ENCODE measurements around the gene CCDC40. TPM values are rescaled to one million over a fixed set of nuclear protein-coding genes. Genes with fewer than 3 reads are reported as not detected.

Gene CCDC40
- total RNA-seq, 1 experiment from 2014 or later = 14.4 TPM

GRCh38 chr17:80119271-80119791 is 82.9 kb downstream of the CCDC40 start:
- DNase-seq (ENCODE audit: low spot score) = no peak

DNA sequence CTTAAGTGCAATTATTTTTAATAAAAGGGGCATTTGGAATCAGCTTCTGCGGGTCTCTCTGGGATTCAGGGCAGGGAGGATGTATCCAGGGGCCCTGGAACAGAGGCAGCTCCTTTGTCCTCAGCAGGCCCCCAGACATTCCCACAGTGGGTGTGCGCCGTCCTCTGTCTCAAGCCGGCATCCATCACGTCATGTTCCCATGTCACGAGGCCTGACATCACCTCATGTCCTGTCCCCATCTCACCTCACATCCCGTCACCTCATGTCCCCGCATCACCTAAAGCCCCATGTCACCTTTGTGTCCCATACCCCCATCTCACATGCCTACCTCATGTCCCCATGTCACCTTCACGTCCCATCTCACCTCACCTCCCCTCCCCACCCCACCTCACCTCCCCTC is 83.4 kb downstream of the CCDC40 start:
- in situ Hi-C loops (cut with HindIII; ENCODE audit: low sequenced_read_pairs) = no loop called here
- DNase-seq (ENCODE audit: low spot score) = no peak

More at GRCh38 chr17:80119271-80119791, 82.9 kb downstream of the CCDC40 start:
- in situ Hi-C loops (cut with HindIII; ENCODE audit: low sequenced_read_pairs) = no loop called here

- DNase-seq (ENCODE audit: low spot score) = no peak
- in situ Hi-C loops (cut with HindIII; ENCODE audit: low sequenced_read_pairs) = no loop called here
These were observed 85.7 kb downstream of the CCDC40 start for GRCh38 chr17:80122026-80122575.

DNA sequence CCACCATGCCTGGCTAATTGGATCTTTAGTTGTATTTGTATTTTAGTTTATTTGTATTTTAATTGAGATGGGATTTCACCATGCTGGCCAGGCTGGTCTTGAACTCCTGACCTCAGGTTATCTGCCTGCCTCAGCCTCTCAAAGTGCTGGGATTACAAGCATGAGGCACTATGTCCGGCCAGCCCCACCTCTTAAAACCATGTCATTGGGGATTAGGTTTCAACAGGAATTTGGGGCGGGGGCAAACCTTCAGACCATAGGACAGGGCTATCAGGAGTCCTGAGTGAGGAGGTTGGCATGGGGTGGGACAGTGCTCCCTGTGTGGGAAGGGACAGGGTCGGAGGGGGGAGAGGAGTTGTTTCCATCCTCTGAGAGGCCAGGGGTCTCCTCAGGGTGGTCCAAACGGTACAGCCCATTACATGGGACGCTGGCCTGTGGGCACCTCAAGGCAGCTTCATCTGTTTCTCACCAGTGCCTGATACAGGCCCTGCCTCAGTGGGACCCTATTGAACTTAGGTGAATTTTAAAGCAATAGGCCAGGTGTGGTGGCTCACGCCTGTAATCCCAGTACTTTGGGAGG is 86.6 kb downstream of the CCDC40 start:
- in situ Hi-C loops (cut with HindIII; ENCODE audit: low sequenced_read_pairs) = no loop called here
- no peak for DNase-seq (ENCODE audit: low spot score)

DNA sequence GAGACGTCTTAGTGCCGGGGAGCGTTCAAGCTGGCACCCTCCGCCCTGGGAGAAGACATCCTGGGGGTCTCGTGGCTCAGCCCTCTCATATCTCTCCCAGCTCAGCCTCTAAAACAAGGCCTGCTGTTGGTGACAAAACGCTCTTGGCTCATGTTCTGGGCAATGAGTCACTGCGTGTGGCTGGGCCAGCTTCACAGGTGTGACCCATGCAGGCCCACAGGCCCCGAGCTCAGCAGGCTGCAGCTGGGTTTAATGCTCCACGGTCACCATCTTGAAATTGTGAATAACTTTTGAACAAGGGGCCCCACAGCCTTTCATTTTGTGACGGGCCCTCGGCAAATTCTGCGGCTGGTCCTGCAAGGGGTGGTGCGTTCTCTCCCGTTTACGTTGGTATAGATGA is 87.3 kb downstream of the CCDC40 start:
- in situ Hi-C loops (cut with HindIII; ENCODE audit: low sequenced_read_pairs) = no loop called here
- DNase-seq (ENCODE audit: low spot score) = no peak

GRCh38 chr17:80124351-80124981 is 88.0 kb downstream of the CCDC40 start:
- in situ Hi-C loops (cut with HindIII; ENCODE audit: low sequenced_read_pairs) = no loop called here
- no peak for DNase-seq (ENCODE audit: low spot score)

DNA sequence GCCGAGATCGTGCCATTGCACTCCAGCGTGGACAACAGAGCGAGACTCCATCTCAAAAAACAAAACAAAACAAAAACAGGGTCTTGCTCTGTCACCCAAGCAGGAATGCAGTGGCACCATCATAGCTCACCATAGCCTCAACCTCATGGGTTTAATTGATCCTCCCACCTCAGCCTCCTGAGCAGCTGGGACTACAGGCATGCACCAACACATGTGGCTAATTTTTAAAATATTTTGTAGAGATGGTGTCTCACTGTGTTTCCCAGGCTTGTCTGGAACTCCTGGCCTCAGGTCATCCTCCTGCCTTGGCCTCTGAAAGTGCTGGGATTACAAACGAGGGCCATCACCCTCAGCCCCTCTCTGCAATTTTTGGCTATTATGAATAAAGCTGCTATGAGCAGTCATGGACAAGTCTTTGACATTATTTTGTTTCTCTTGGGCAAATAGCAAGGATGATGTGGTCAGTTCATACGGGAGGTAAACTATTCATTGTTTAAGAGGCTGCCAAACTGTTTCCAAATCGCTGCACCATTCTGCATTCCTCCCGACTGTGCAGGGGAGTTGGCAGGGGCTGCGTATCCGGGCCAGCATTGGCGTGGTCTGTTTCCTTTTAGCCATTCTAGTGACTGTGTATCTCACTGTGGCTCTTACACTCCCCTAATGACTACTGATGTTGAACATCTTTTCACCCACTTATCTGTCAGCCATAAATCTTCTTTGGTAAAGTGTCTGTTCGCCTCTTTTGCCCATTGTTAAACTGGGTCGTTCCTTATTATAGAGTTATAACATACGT is 89.4 kb downstream of the CCDC40 start:
- DNase-seq (ENCODE audit: low spot score) = no peak
- in situ Hi-C loops (cut with HindIII; ENCODE audit: low sequenced_read_pairs) = no loop called here

- in situ Hi-C loops (cut with HindIII; ENCODE audit: low sequenced_read_pairs) = no loop called here
- no peak for DNase-seq (ENCODE audit: low spot score)
These were observed 89.9 kb downstream of the CCDC40 start for GRCh38 chr17:80126449-80126715.

DNA sequence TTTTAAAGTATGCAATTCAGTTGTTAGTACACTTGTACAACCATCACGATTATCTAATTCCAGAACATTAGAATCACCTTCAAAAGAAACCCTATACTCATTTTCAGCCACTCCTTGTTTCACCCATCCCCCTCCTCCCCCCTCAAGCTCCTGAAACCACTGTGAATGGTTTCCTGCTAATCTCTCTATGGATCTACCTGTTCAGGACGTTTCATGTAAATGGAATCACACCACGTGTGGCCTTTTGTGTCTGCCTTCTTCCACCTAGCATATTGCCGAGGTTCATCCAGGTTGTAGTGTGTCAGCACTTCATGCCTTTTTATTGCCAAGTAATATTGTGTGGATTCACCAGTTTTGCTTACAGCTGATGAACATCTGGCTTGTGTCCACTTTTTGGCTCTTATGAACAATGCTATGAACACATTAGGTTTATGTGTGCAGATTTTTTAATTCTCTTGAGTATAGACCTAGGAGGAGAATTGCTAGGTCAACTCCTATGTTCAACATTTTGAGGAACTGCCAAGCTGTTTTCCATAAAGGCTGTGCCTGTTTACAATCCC is 92.6 kb downstream of the CCDC40 start:
- no peak for DNase-seq (ENCODE audit: low spot score)
- in situ Hi-C loops (cut with HindIII; ENCODE audit: low sequenced_read_pairs) = no loop called here

DNA sequence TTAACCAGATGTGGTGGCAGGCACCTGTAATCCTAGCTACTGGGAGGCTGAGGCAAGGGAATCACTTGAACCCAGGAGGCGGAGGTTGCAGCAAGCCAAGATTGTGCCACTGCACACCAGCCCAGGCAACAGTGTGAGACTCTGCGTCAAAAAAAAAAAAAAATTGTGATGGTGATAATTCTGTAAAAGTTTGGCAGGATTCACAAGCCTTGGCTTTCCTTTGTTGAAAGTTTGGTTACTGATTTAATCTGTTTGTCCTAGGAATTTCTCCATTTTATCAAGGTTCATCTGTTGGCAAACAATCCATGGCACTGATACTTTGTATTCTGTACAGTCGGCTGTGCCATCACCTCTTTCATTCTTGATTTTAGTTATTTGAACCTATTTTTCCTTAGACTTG is 94.5 kb downstream of the CCDC40 start:
- in situ Hi-C loops (cut with HindIII; ENCODE audit: low sequenced_read_pairs) = no loop called here
- no peak for DNase-seq (ENCODE audit: low spot score)

GRCh38 chr17:80132906-80133625 is 96.6 kb downstream of the CCDC40 start:
- in situ Hi-C loops (cut with HindIII; ENCODE audit: low sequenced_read_pairs) = no loop called here
- DNase-seq (ENCODE audit: low spot score) = no peak

- in situ Hi-C loops (cut with HindIII; ENCODE audit: low sequenced_read_pairs) = no loop called here
These were observed 97.2 kb downstream of the CCDC40 start for GRCh38 chr17:80133626-80133970.

DNA sequence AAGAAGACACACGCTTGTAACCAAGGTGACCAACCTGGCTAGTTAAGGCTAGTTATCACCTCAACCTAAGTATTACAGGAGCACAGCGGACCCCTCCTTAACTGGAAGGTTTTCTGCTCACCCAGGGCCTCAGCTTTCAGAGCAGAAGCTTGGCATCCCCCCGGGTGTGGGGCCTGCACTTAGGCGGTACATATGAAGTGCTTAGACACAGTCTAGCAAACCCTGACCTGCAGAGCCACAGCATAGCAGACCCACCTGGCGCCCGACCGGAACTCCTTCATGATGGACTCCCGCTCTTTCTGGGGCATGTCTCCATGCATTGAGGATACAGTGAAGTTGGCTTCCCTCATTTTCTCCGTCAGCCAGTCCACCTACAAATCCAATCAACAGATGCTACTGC is 100.7 kb downstream of the CCDC40 start:
- in situ Hi-C loops (cut with HindIII; ENCODE audit: low sequenced_read_pairs) = no loop called here

More at GRCh38 chr17:80133626-80133970, 97.2 kb downstream of the CCDC40 start:
- no peak for DNase-seq (ENCODE audit: low spot score)

GRCh38 chr17:80138856-80139426 is 102.5 kb downstream of the CCDC40 start:
- no peak for DNase-seq (ENCODE audit: low spot score)
- in situ Hi-C loops (cut with HindIII; ENCODE audit: low sequenced_read_pairs) = no loop called here

More for the DNA sequence above, 100.7 kb downstream of the CCDC40 start:
- DNase-seq (ENCODE audit: low spot score) = no peak

DNA sequence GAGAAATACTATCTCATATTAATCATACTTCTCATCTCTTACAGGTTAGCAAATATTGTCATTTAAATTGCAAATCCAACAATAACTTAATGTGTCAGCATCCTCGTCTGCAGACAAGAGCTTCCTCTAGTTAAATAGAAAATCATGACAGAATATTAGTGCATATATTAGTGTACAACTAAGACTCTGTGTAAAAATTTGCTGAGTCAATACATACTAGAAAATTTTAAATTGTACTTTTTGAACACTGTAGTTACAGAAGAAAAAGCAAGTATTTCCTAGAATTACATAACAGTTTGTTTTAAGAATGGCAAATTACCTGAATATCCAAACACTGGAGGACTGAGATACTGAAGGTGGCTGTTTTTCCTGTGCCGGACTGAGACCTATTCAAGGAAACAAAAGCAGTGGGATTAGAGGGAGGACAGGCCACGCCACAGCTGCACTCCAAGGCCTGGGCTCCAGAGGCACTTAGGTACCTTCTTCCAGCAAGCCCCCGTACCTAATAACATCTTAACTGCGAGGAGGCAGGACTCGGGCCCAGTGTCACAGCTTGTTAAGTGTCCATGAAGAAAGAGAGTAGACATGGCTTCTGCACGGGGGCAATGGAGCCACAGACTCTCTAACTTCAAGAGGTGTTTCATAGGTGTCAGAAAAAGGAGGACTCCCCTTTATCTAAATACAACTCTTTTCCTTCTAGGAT is 105.2 kb downstream of the CCDC40 start:
- no peak for DNase-seq (ENCODE audit: low spot score)
- in situ Hi-C loops (cut with HindIII; ENCODE audit: low sequenced_read_pairs) = no loop called here

DNA sequence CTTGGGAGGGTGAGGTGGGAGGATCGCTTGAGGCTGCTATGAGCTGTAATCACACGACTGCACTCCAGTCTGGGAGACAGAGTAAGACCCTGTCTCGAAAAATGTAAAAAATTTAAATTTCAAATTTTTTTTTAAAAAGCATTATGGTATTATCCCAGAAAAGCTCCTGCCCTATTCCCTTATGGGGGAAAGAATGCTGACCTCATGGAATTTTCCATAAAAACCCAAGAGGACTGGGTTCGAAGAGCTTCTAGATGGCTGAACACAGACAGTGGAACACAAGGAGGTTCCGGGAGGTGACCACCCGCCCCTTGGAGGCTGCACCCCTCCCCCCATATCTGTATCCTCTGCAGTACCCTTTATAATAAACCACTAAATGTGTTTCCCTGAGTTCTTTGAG is 106.5 kb downstream of the CCDC40 start:
- in situ Hi-C loops (cut with HindIII; ENCODE audit: low sequenced_read_pairs) = no loop called here
- no peak for DNase-seq (ENCODE audit: low spot score)

DNA sequence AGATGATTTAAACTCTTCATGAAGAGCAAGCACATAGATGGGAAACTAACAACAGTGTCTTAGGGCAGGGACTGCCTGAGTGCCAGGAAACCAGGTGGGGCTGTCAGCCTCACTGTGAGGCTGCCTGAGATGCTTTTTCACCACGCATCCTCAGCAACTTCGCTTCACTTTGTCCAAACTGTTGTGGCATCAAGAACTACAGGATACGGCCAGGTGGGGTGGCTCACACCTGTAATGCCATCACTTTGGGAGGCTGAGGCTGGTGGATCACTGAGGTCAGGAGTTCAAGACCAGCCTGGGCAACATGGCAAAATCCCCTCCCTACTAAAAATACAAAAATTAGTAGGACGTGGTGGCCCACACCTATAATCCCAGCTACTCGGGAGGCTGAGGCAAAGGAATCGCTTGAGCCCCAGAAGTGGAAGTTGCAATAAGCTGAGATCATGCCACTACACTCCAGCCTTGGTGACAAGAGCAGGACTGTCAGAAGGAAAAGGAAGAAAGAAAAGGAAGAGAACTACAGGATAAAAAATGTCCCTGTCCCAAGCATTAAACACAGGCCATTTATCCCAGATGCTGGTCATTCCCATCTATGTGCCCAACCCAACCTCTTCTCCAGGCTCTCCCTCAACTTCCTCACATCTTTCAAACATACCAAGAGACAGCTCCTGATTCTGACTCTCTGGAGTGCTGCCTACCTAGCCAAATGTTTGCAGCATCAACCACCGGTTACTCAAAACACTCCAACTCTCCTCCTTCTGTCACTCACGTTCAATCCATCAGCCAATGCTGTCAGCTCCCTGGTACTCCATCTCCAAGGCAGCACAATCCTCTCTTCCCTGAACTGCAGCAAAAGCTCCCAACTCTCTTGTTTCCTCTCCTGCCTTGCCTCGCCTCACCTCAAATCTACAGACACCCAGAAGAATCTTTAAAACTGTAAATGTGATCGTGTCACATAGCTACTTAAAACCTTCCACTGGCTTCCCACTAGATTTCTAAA is 108.9 kb downstream of the CCDC40 start:
- no peak for DNase-seq (ENCODE audit: low spot score)
- in situ Hi-C loops (cut with HindIII; ENCODE audit: low sequenced_read_pairs) = no loop called here

Measured in G401 (cell line).